HepG2 (cell line): Measurements from ENCODE around the gene PMVK. TPM values are rescaled to one million over a fixed set of nuclear protein-coding genes. Genes with fewer than 3 reads are reported as not detected.

ENCODE experiments used
- HNF4G ChIP-seq, 2 experiments: sonication (generic) in 1 of 2; formaldehyde crosslinking in 1 of 2; IDR thresholded peaks; 2 replicates each; pipeline versions ENCODE4 v1.4.0 to v1.6.1; 2011 to 2020; ENCODE audit warnings: borderline replicate concordance in 2 of 2, low read depth in 2 of 2, mild to moderate bottlenecking in 2 of 2, low read length in 1 of 2, missing genetic modification reagents in 1 of 2, moderate library complexity in 1 of 2
- HOXA7 ChIP-seq: sonication (generic); formaldehyde crosslinking; IDR thresholded peaks from 2 replicates; pipeline ENCODE4 v1.8.1; 2022; ENCODE audit warnings: mild to moderate bottlenecking, missing genetic modification reagents, moderate library complexity
- PHF20 ChIP-seq: sonication (generic); formaldehyde crosslinking; IDR thresholded peaks from 2 replicates; pipeline ENCODE4 v1.5.0; 2020; ENCODE audit warnings: mild to moderate bottlenecking, missing genetic modification reagents
- SP140L ChIP-seq: sonication (generic); formaldehyde crosslinking; IDR thresholded peaks from 2 replicates; pipeline ENCODE4 v1.4.0; 2020; ENCODE audit warnings: missing genetic modification reagents, borderline replicate concordance
- SRSF1 ChIP-seq: fragments of 200-400 bp; formaldehyde crosslinking; optimal IDR thresholded peaks from 2 replicates; pipeline ENCODE3; 2017; ENCODE audit warnings: mild to moderate bottlenecking, low read depth, low read length, moderate library complexity
- ZNF263 ChIP-seq: sonication (generic); formaldehyde crosslinking; IDR thresholded peaks from 2 replicates; pipeline ENCODE4 v1.4.0; 2020; ENCODE audit warnings: missing genetic modification reagents
- ZNF33A ChIP-seq: sonication (generic); formaldehyde crosslinking; IDR thresholded peaks from 2 replicates; pipeline ENCODE4 v1.5.1; 2020; ENCODE audit warnings: missing genetic modification reagents, mild to moderate bottlenecking, moderate library complexity, borderline replicate concordance
- ZNF34 ChIP-seq: sonication (generic); formaldehyde crosslinking; IDR thresholded peaks from 2 replicates; pipeline ENCODE4 v1.4.0; 2020; ENCODE audit warnings: mild to moderate bottlenecking, missing genetic modification reagents, borderline replicate concordance
- ZNF44 ChIP-seq: sonication (generic); formaldehyde crosslinking; IDR thresholded peaks from 2 replicates; pipeline ENCODE4 v1.5.1; 2020; ENCODE audit warnings: mild to moderate bottlenecking, missing genetic modification reagents
- ZNF543 ChIP-seq: sonication (generic); formaldehyde crosslinking; IDR thresholded peaks from 2 replicates; pipeline ENCODE4 v1.4.0; 2020; ENCODE audit warnings: mild to moderate bottlenecking, missing genetic modification reagents
- ZNF749 ChIP-seq: sonication (generic); formaldehyde crosslinking; IDR thresholded peaks from 2 replicates; pipeline ENCODE4 v1.8.0; 2022; ENCODE audit warnings: mild to moderate bottlenecking, missing genetic modification reagents, moderate library complexity, borderline replicate concordance
- polyA plus RNA-seq, 8 experiments: library from polyadenylated mRNA; depleted of rRNA in 3 of 8; stranded (reverse) in 7 of 8; unstranded in 1 of 8; fragments of >200 nt; fragmentation: Illumina TruSeq in 4 of 8; extraction: Trizol in 4 of 8; gene quantifications; 2 replicates each; pipeline versions ENCODE4 v1.2.1 to v1.2.3, GENCODE V29; 2011 to 2016; ENCODE audit warnings: low read depth in 4 of 8, missing spikeins in 1 of 8, mixed read lengths in 1 of 8; ENCODE audit not compliant: insufficient read depth in 1 of 8
- total RNA-seq, 5 experiments: library from RNA; depleted of rRNA; stranded (reverse); fragments of >200 nt; fragmentation: Illumina TruSeq; extraction: Trizol; gene quantifications; 2 replicates each; pipeline ENCODE4 v1.2.3, GENCODE V29; 2016; ENCODE audit warnings: low read depth in 1 of 5
- TF ChIP-seq, protein P1 (sequence below): sonication (generic); formaldehyde crosslinking; IDR thresholded peaks from 2 replicates; pipeline ENCODE4 v1.5.0; 2020; ENCODE audit warnings: mild to moderate bottlenecking, missing genetic modification reagents, borderline replicate concordance
- TF ChIP-seq, protein P2 (sequence below), 2 experiments: sonication (generic) in 1 of 2; formaldehyde crosslinking in 1 of 2; IDR thresholded peaks; 2 replicates each; pipeline versions ENCODE4 v1.6.1 to v1.9.0; 2014 to 2022; ENCODE audit warnings: antibody characterized with exemption in 1 of 2, borderline replicate concordance in 1 of 2, inconsistent platforms in 1 of 2, low read depth in 1 of 2, missing genetic modification reagents in 1 of 2

The PMVK gene
- total and polyA plus RNA-seq, 2 of the 13 experiments (the other 11 are each of a cell fraction or from before 2014, with no cell fraction given): 3.9 to 12.6 TPM

DNA sequence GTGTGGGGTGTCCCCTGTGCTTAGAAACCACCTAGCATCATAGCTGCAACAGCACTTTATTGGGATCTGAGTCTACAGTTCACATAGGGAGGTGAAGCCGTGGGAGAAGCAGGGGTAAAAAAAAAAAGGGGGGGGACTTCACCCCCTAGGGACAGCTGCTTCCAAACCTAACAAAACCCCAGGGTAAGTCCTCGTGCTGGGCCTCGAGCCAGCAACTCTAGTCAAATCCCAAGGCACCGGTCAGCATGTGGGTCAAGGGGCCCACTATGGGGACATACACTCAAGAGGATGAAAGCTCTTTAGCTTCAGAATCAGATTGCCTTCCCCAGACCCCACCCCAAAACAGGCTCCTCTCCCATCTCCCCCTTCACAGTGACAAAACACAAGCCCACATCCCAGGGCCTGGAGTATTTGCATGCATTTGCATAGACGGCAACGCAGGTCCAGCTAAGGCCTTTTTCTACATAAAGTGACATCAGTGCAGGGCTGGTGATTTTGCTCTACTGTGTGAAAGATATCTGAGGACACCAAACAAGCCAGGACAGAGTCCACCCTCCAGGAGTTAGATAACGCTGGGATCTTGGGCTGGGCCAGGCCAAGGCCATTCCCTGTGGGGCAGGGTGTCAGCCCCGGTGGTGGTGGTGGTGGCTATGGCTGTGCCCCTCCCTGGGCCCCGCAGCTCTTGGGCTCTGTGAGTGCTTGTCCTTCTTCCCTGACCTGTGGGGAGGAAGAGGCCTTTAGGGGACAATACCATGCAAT lies 8.1 kb upstream of the PMVK start (continued):
- TF ChIP-seq, protein P1, sequence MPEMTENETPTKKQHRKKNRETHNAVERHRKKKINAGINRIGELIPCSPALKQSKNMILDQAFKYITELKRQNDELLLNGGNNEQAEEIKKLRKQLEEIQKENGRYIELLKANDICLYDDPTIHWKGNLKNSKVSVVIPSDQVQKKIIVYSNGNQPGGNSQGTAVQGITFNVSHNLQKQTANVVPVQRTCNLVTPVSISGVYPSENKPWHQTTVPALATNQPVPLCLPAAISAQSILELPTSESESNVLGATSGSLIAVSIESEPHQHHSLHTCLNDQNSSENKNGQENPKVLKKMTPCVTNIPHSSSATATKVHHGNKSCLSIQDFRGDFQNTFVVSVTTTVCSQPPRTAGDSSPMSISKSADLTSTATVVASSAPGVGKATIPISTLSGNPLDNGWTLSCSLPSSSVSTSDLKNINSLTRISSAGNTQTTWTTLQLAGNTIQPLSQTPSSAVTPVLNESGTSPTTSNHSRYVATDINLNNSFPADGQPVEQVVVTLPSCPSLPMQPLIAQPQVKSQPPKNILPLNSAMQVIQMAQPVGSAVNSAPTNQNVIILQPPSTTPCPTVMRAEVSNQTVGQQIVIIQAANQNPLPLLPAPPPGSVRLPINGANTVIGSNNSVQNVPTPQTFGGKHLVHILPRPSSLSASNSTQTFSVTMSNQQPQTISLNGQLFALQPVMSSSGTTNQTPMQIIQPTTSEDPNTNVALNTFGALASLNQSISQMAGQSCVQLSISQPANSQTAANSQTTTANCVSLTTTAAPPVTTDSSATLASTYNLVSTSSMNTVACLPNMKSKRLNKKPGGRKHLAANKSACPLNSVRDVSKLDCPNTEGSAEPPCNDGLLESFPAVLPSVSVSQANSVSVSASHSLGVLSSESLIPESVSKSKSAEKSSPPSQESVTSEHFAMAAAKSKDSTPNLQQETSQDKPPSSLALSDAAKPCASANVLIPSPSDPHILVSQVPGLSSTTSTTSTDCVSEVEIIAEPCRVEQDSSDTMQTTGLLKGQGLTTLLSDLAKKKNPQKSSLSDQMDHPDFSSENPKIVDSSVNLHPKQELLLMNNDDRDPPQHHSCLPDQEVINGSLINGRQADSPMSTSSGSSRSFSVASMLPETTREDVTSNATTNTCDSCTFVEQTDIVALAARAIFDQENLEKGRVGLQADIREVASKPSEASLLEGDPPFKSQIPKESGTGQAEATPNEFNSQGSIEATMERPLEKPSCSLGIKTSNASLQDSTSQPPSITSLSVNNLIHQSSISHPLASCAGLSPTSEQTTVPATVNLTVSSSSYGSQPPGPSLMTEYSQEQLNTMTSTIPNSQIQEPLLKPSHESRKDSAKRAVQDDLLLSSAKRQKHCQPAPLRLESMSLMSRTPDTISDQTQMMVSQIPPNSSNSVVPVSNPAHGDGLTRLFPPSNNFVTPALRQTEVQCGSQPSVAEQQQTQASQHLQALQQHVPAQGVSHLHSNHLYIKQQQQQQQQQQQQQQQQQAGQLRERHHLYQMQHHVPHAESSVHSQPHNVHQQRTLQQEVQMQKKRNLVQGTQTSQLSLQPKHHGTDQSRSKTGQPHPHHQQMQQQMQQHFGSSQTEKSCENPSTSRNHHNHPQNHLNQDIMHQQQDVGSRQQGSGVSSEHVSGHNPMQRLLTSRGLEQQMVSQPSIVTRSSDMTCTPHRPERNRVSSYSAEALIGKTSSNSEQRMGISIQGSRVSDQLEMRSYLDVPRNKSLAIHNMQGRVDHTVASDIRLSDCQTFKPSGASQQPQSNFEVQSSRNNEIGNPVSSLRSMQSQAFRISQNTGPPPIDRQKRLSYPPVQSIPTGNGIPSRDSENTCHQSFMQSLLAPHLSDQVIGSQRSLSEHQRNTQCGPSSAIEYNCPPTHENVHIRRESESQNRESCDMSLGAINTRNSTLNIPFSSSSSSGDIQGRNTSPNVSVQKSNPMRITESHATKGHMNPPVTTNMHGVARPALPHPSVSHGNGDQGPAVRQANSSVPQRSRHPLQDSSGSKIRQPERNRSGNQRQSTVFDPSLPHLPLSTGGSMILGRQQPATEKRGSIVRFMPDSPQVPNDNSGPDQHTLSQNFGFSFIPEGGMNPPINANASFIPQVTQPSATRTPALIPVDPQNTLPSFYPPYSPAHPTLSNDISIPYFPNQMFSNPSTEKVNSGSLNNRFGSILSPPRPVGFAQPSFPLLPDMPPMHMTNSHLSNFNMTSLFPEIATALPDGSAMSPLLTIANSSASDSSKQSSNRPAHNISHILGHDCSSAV (CRISPR knock-in tag): no peak
- TF ChIP-seq ZNF543 (CRISPR knock-in tag): no peak
- TF ChIP-seq ZNF33A (CRISPR knock-in tag): no peak
- no peak for TF ChIP-seq HOXA7 (CRISPR knock-in tag)
- TF ChIP-seq SRSF1: no peak
- TF ChIP-seq, protein P2, sequence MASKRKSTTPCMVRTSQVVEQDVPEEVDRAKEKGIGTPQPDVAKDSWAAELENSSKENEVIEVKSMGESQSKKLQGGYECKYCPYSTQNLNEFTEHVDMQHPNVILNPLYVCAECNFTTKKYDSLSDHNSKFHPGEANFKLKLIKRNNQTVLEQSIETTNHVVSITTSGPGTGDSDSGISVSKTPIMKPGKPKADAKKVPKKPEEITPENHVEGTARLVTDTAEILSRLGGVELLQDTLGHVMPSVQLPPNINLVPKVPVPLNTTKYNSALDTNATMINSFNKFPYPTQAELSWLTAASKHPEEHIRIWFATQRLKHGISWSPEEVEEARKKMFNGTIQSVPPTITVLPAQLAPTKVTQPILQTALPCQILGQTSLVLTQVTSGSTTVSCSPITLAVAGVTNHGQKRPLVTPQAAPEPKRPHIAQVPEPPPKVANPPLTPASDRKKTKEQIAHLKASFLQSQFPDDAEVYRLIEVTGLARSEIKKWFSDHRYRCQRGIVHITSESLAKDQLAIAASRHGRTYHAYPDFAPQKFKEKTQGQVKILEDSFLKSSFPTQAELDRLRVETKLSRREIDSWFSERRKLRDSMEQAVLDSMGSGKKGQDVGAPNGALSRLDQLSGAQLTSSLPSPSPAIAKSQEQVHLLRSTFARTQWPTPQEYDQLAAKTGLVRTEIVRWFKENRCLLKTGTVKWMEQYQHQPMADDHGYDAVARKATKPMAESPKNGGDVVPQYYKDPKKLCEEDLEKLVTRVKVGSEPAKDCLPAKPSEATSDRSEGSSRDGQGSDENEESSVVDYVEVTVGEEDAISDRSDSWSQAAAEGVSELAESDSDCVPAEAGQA (IDR thresholded peaks at IDR 0.05; ENCODE audit: low read depth): no peak
- TF ChIP-seq, protein P2 (CRISPR knock-in tag; IDR thresholded peaks at IDR 0.05; ENCODE audit: borderline replicate concordance): no peak
- TF ChIP-seq ZNF44 (CRISPR knock-in tag): no peak; the same call in 1 of the 2 replicates
- TF ChIP-seq HNF4G (IDR thresholded peaks at IDR 0.05; ENCODE audit: borderline replicate concordance, low read depth, low read length): peak; percentile 79
- TF ChIP-seq HNF4G (CRISPR knock-in tag; IDR thresholded peaks at IDR 0.05; ENCODE audit: borderline replicate concordance, low read depth): peak; percentile 63; the same call in 1 of the 2 replicates
- TF ChIP-seq SP140L: no peak
- no peak for TF ChIP-seq PHF20 (CRISPR knock-in tag)
- TF ChIP-seq ZNF34 (CRISPR knock-in tag): no peak
- 0 out of 2 replicates have a peak, but pooled peaks have one; percentile 46 for TF ChIP-seq ZNF263 (CRISPR knock-in tag)
- 0 out of 2 replicates have a peak, but pooled peaks have one; percentile 29 for TF ChIP-seq ZNF749
